ENCODE data around the gene LCLAT1.

LCLAT1 gene

DNA sequence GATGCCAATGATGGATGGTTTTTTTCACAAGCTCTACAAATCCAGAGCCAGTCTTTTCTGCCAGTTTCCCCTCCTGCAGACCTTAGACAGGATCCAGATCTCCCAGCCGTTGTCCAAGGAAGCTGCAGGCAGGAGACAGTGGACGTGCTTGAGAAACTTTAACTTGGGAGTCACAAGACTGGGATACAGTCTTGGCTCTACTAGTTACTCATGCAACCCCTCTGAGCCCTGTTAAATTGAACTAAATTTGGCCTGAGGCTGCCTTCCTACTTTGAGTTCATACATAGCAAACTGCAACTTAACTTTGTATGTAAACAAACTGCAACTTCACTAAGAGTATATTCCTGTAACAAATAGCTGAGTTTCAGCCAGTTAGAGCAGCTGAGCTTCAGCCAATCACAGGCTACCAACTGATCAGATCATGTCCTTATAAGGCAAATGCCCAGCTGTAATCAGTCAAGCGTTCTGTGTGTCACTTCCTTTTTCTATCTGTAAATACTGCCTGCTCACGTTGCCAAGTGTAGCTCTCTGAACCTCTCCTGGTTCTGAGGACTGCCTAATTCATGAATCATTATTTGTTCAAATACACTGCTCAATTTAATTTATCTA, 219.3 kb downstream of the LCLAT1 start:
- Histone ChIP-seq H3K4me1 (ENCODE audit: control insufficient read depth, insufficient read depth, low read length) (peaks cover 22% of the 10 kb centered on the region), H3K27me3 (ENCODE audit: control insufficient read depth in 1 of 2, insufficient read depth in 2 of 2, low read length in 2 of 2) (no peaks in the 10 kb centered on the region), H3K9me3 (ENCODE audit: control insufficient read depth in 2 of 2, low read length in 2 of 2) (peaks cover 0 to 3% of the 10 kb centered on the region in 2 donors), H3K27ac (ENCODE audit: low read length) (peak overlapping the region; percentile 75), H3K36me3 (ENCODE audit: control insufficient read depth in 2 of 2, insufficient read depth in 2 of 2, low read length in 2 of 2) (no peaks in the 10 kb centered on the region), H3K4me3 (ENCODE audit: low read length in 2 of 2) (no peak overlapping the region), H3K9ac (ENCODE audit: low read length in 2 of 2) (no peak overlapping the region)

DNA sequence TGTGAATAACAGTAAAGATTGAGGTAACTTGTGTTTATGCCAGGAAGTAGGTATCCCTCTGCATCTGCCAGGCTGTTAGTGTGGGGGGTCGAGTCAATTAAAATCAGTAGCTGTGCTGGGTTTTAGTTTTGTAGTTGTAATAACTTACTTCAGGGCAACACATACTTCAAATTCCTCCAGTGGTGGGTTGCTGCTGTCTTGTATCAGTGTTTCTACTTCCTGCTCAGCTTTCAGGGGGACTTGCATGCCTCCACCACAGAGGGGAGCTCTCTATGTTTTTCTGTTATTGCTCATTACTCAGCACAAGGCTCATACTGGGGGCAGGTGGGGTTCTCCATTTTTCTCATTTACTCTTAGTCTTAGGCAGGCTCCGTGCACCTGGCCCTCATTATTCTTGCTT, 223.4 kb downstream of the LCLAT1 start:
- no peak overlapping the region for H3K9ac ChIP-seq (ENCODE audit: low read length in 2 of 2)
- no peak overlapping the region for H3K4me3 ChIP-seq (ENCODE audit: low read length in 2 of 2)
- no peaks in the 10 kb centered on the region for H3K27me3 ChIP-seq (ENCODE audit: control insufficient read depth in 1 of 2, insufficient read depth in 2 of 2, low read length in 2 of 2)
- H3K9me3 ChIP-seq (ENCODE audit: control insufficient read depth in 2 of 2, low read length in 2 of 2) = peaks cover 0 to 3% of the 10 kb centered on the region in 2 donors
- peaks cover 10% of the 10 kb centered on the region for H3K4me1 ChIP-seq (ENCODE audit: control insufficient read depth, insufficient read depth, low read length)
- H3K36me3 ChIP-seq (ENCODE audit: control insufficient read depth in 2 of 2, insufficient read depth in 2 of 2, low read length in 2 of 2) = no peaks in the 10 kb centered on the region
- no peak overlapping the region for H3K27ac ChIP-seq (ENCODE audit: low read length)

DNA sequence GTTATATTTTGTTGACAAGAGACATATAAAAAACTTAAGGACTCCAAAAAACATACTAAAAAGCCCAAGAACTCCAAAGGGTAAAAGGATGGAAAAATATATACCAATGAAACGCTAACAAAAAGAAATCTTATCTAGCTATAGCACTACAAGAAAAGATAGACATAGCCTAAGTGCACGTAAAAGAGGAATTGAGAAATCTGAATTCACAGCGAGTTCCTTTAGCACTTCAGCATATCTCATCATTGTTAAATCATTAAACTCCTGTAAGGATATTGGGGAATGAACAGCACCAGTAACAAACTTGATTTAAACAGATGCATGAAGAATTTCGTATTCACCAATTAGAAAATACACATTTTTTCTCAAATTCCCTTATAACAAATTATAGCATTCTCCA, 226.1 kb downstream of the LCLAT1 start:
- Histone ChIP-seq H3K4me3 (ENCODE audit: low read length in 2 of 2) (no peak overlapping the region), H3K9me3 (ENCODE audit: control insufficient read depth in 2 of 2, low read length in 2 of 2) (peaks cover 0 to 3% of the 10 kb centered on the region in 2 donors), H3K27me3 (ENCODE audit: control insufficient read depth in 1 of 2, insufficient read depth in 2 of 2, low read length in 2 of 2) (no peaks in the 10 kb centered on the region), H3K36me3 (ENCODE audit: control insufficient read depth in 2 of 2, insufficient read depth in 2 of 2, low read length in 2 of 2) (no peaks in the 10 kb centered on the region), H3K9ac (ENCODE audit: low read length in 2 of 2) (no peak overlapping the region), H3K27ac (ENCODE audit: low read length) (no peak overlapping the region), H3K4me1 (ENCODE audit: control insufficient read depth, insufficient read depth, low read length) (no peaks in the 10 kb centered on the region)

DNA sequence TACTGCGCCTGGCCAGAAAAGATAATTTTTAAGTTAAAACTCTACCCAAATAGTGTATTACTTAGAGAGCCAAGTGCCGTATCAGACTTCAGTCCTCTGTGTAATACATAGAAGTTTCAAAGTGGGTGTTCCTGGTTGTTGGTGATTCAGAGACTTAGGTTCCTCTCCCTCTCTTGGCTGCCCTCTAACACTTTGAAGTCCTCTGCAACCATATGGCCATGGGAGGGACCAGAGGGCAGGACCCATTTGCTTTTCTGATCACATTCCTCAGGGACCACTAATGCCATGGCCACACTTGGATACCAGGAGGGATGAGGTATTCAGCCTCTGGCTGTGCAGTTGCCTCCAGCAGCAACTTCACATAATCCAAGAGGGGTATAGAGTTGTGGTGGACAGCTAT, 228.7 kb downstream of the LCLAT1 start:
- H3K4me3 ChIP-seq (ENCODE audit: low read length in 2 of 2) = no peak overlapping the region
- no peaks in the 10 kb centered on the region for H3K36me3 ChIP-seq (ENCODE audit: control insufficient read depth in 2 of 2, insufficient read depth in 2 of 2, low read length in 2 of 2)

DNA sequence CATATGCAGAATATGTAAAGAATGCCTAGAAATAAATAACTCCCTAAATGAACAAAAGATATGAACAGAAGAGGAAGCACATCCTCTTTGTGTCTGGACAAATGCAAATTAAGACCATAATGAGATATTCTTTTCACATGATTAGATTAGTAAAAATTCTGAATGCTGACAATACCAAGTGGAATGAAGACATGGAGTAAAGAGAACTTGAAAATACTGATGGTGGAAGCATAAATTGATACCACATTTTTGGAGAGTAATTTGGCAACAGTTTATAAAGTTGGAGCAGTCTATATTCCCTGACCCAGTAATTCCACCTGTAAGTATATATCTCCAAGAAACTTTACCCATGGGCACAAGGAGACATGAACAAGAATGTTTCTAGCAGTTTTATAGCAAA, 230.2 kb downstream of the LCLAT1 start:
- no peaks in the 10 kb centered on the region for H3K4me1 ChIP-seq (ENCODE audit: control insufficient read depth, insufficient read depth, low read length)
- no peak overlapping the region for H3K9ac ChIP-seq (ENCODE audit: low read length in 2 of 2)
- no peak overlapping the region for H3K4me3 ChIP-seq (ENCODE audit: low read length in 2 of 2)
- H3K27me3 ChIP-seq (ENCODE audit: control insufficient read depth in 1 of 2, insufficient read depth in 2 of 2, low read length in 2 of 2) = no peaks in the 10 kb centered on the region
- H3K9me3 ChIP-seq (ENCODE audit: control insufficient read depth in 2 of 2, low read length in 2 of 2) = no peaks in the 10 kb centered on the region
- H3K27ac ChIP-seq (ENCODE audit: low read length) = no peak overlapping the region
- no peaks in the 10 kb centered on the region for H3K36me3 ChIP-seq (ENCODE audit: control insufficient read depth in 2 of 2, insufficient read depth in 2 of 2, low read length in 2 of 2)

More for the DNA sequence above, 228.7 kb downstream of the LCLAT1 start:
- H3K9ac ChIP-seq (ENCODE audit: low read length in 2 of 2) = no peak overlapping the region
- H3K27ac ChIP-seq (ENCODE audit: low read length) = no peak overlapping the region
- no peaks in the 10 kb centered on the region for H3K9me3 ChIP-seq (ENCODE audit: control insufficient read depth in 2 of 2, low read length in 2 of 2)
- H3K4me1 ChIP-seq (ENCODE audit: control insufficient read depth, insufficient read depth, low read length) = no peaks in the 10 kb centered on the region
- H3K27me3 ChIP-seq (ENCODE audit: control insufficient read depth in 1 of 2, insufficient read depth in 2 of 2, low read length in 2 of 2) = no peaks in the 10 kb centered on the region

DNA sequence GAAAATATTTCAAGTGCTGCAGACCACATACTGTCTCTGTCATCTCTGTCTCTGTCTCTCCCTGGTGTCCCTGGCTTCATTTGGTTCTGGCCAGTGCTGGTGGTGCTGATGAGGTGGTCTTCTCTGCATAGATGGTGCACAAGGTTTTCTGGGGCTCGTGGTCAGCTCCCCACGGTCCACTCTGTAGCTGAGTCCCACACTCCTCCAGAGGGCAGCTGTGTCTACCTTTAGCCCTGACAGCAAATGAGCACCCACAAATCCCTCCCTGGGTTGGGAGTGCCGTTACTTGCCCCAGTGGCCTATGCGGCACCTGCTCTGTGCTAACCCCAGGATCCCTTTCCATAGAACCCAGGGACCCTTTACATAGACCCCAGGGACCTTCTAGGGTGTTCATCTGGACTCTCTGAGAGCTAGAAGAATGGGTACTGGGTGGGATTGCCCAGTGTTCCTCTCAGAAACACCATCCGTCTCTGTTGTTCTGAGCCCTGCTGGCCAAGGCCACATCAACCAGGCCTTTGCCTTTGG, 230.9 kb downstream of the LCLAT1 start:
- no peaks in the 10 kb centered on the region for H3K36me3 ChIP-seq (ENCODE audit: control insufficient read depth in 2 of 2, insufficient read depth in 2 of 2, low read length in 2 of 2)
- no peak overlapping the region for H3K27ac ChIP-seq (ENCODE audit: low read length)
- H3K4me1 ChIP-seq (ENCODE audit: control insufficient read depth, insufficient read depth, low read length) = no peaks in the 10 kb centered on the region
- H3K9ac ChIP-seq (ENCODE audit: low read length in 2 of 2) = no peak overlapping the region
- no peaks in the 10 kb centered on the region for H3K9me3 ChIP-seq (ENCODE audit: control insufficient read depth in 2 of 2, low read length in 2 of 2)
- H3K4me3 ChIP-seq (ENCODE audit: low read length in 2 of 2) = no peak overlapping the region
- H3K27me3 ChIP-seq (ENCODE audit: control insufficient read depth in 1 of 2, insufficient read depth in 2 of 2, low read length in 2 of 2) = no peaks in the 10 kb centered on the region

DNA sequence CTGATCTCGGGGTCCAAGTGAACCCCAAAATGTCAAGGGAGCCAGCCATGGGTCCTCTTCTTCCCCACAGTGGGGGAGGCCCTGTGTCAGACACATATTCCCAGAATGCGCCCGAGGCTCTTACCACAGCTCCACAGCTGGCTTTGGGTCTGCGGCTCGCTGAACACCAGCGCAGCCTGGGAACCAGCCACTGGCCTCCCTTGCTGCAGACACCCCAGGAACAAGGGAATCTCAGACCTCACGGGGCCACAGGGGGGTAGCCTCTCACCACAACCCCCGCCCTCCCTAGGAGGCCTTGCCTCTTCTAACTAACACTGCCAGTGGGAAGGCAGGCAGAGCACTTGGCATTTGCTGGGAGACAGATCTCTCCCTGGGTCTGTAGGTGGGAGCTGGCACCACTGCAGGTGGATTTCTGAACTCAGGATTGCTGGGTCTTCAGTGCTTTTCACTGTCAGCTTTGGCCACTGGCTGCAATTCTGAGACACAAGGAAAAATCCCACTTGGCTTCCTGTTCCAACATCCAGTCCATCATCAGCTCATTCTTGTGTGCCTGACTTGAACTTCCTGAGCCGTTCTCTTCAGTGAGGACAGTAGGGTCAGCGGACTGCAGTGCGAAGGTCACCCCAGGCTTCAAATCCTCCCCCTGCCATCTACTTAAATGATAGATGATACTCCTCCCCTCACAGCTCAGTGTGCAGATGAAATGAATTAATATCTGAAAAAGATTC, 231.5 kb downstream of the LCLAT1 start:
- Histone ChIP-seq H3K4me3 (ENCODE audit: low read length in 2 of 2) (no peak overlapping the region), H3K36me3 (ENCODE audit: control insufficient read depth in 2 of 2, insufficient read depth in 2 of 2, low read length in 2 of 2) (no peaks in the 10 kb centered on the region), H3K9ac (ENCODE audit: low read length in 2 of 2) (no peak overlapping the region), H3K27me3 (ENCODE audit: control insufficient read depth in 1 of 2, insufficient read depth in 2 of 2, low read length in 2 of 2) (no peaks in the 10 kb centered on the region), H3K9me3 (ENCODE audit: control insufficient read depth in 2 of 2, low read length in 2 of 2) (no peaks in the 10 kb centered on the region), H3K4me1 (ENCODE audit: control insufficient read depth, insufficient read depth, low read length) (no peaks in the 10 kb centered on the region), H3K27ac (ENCODE audit: low read length) (no peak overlapping the region)

DNA sequence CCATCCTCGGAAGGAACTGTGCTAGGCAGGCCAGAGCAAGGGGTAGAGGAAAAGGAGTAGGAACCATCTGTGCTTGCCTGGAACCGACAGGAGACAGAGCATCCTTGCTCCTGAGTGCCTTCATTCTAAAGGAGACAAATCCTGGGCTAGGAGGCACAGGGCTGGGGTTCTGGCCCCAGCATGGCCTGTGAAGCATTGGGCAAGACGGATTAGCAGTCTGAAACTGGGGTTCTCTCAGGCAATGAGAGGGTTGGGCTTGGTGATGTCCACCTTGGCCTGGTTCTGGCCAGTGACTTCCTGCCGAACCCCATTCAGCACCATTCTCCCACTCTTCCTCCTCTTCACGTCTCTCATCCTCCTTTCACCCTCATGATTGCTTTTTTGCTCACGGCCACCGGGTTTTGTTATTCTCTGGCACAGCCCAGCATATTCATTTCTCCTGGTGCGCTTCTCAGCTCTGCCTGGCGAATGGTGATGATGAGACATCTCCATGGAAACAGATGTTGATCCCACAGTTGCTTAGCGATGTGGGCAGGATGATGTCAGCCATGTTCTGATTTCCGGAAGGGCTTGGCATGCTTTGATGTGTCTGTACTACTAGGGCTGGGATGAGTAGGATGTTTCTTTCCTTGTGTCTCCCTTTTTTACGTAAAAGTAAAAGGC, 232.5 kb downstream of the LCLAT1 start:
- Histone ChIP-seq H3K27me3 (ENCODE audit: control insufficient read depth in 1 of 2, insufficient read depth in 2 of 2, low read length in 2 of 2) (no peaks in the 10 kb centered on the region), H3K4me3 (ENCODE audit: low read length in 2 of 2) (no peak overlapping the region), H3K36me3 (ENCODE audit: control insufficient read depth in 2 of 2, insufficient read depth in 2 of 2, low read length in 2 of 2) (no peaks in the 10 kb centered on the region), H3K9ac (ENCODE audit: low read length in 2 of 2) (no peak overlapping the region), H3K4me1 (ENCODE audit: control insufficient read depth, insufficient read depth, low read length) (no peaks in the 10 kb centered on the region), H3K27ac (ENCODE audit: low read length) (no peak overlapping the region), H3K9me3 (ENCODE audit: control insufficient read depth in 2 of 2, low read length in 2 of 2) (no peaks in the 10 kb centered on the region)

DNA sequence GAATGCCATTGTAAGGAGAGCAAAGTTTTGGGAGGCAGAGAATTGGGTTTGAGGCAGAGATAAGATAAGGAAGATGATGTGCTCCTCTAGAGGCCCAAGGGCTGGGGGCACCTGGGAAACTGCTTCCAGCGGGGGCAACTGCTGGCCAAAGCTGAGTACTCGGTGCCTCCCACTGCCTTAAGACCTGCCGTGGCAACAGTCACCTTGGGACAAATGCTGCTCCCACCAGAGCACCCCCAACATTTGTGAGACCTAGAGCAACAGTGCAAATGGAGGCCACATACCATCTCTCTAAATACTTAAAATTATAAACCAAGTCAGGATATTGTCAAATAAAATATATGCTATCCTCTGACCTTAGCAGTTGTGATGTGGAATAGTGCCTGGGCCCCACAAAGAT, 233.1 kb downstream of the LCLAT1 start:
- H3K4me3 ChIP-seq (ENCODE audit: low read length in 2 of 2) = no peak overlapping the region

DNA sequence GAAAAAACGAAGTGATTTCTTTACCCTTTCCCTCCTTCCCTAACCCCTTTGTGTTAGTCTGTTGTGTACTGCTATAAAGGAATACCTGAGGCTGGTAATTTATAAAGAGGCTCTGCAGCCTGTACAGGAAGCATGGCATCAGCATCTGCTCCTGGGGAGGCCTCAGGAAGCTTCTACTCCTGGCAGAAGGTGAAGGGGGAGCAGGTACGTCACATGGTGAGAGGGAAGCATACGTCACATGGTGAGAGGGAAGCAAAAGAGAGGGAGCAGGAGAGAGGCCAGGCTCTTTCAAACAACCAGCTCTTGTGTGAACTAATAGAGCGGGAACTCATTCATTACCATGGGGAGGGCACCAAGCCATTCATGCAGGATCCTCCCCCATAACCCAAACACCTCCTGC, 234.0 kb downstream of the LCLAT1 start:
- no peaks in the 10 kb centered on the region for H3K27me3 ChIP-seq (ENCODE audit: control insufficient read depth in 1 of 2, insufficient read depth in 2 of 2, low read length in 2 of 2)
- H3K4me3 ChIP-seq (ENCODE audit: low read length in 2 of 2) = no peak overlapping the region
- H3K4me1 ChIP-seq (ENCODE audit: control insufficient read depth, insufficient read depth, low read length) = no peaks in the 10 kb centered on the region
- no peaks in the 10 kb centered on the region for H3K36me3 ChIP-seq (ENCODE audit: control insufficient read depth in 2 of 2, insufficient read depth in 2 of 2, low read length in 2 of 2)
- H3K27ac ChIP-seq (ENCODE audit: low read length) = no peak overlapping the region
- no peaks in the 10 kb centered on the region for H3K9me3 ChIP-seq (ENCODE audit: control insufficient read depth in 2 of 2, low read length in 2 of 2)
- no peak overlapping the region for H3K9ac ChIP-seq (ENCODE audit: low read length in 2 of 2)

More for the DNA sequence above, 233.1 kb downstream of the LCLAT1 start:
- H3K4me1 ChIP-seq (ENCODE audit: control insufficient read depth, insufficient read depth, low read length) = no peaks in the 10 kb centered on the region
- H3K9me3 ChIP-seq (ENCODE audit: control insufficient read depth in 2 of 2, low read length in 2 of 2) = no peaks in the 10 kb centered on the region
- no peak overlapping the region for H3K9ac ChIP-seq (ENCODE audit: low read length in 2 of 2)
- no peaks in the 10 kb centered on the region for H3K27me3 ChIP-seq (ENCODE audit: control insufficient read depth in 1 of 2, insufficient read depth in 2 of 2, low read length in 2 of 2)
- no peak overlapping the region for H3K27ac ChIP-seq (ENCODE audit: low read length)
- H3K36me3 ChIP-seq (ENCODE audit: control insufficient read depth in 2 of 2, insufficient read depth in 2 of 2, low read length in 2 of 2) = no peaks in the 10 kb centered on the region
